Breast epithelium (tissue), 3 donors: ENCODE results near the gene NRXN3.

Experiments
- CTCF ChIP-seq, 3 donors: fragments of 450-650 bp; IDR thresholded peaks; one replicate each; pipeline ENCODE4 v1.5.1; 2016 to 2017; ENCODE audit warnings: antibody characterized with exemption in 3 of 3, mild to moderate bottlenecking in 3 of 3, moderate library complexity in 3 of 3
- POLR2A ChIP-seq: fragments of 450-650 bp; IDR thresholded peaks from one replicate; pipeline ENCODE4 v1.6.1; 2016; ENCODE audit warnings: antibody characterized with exemption, mild to moderate bottlenecking, moderate library complexity
- POLR2AphosphoS5 ChIP-seq, 3 donors: sonication (generic); formaldehyde crosslinking; IDR thresholded peaks; one replicate each; pipeline ENCODE4 v1.6.1; 2017; ENCODE audit warnings: antibody characterized with exemption in 3 of 3

- TF ChIP-seq CTCF (IDR thresholded peaks at IDR 0.05) (no peak), POLR2AphosphoS5 (IDR thresholded peaks at IDR 0.05) (no peak), POLR2A (no peak)
Observed at GRCh38 chr14:79370969-79371368, 1200.8 kb downstream of the NRXN3 start.
